HG02678 (cell line): Measurements from ENCODE around the gene PRKCSH.
"Not testable (repeated sequence)": the region's sequence is repeated elsewhere in the genome, so short reads cannot be mapped to it uniquely, and the experiment has no call there.

ENCODE experiments used
- ATAC-seq: cut with Tn5 transposase; IDR thresholded peaks from one replicate; pipeline ENCODE4 v1.9.1; 2021; ENCODE audit warnings: mild to moderate bottlenecking, moderate library complexity; ENCODE audit not compliant: unreplicated experiment

PRKCSH gene

GRCh38 chr19:11435057-11435832, at the start of gene PRKCSH, which contains the start of gene ODAD3:
TSS of gene PRKCSH (plus strand) at chr19:11435635. CDS start at chr19:11436118, 483 bp downstream.
TSS of gene ODAD3 (minus strand) at chr19:11435121. CDS start at chr19:11435016, 105 bp downstream.
- peak; percentile 89 for ATAC-seq

- ATAC-seq, result no peak
Observed at GRCh38 chr19:11387162-11388034, 48.0 kb upstream of the PRKCSH start.

- ATAC-seq, result no peak
Observed at GRCh38 chr19:11390359-11390758, 45.1 kb upstream of the PRKCSH start.

- no peak for ATAC-seq
Observed at GRCh38 chr19:11390933-11391680, 44.3 kb upstream of the PRKCSH start.

- ATAC-seq, result no peak
Observed at GRCh38 chr19:11397089-11397610, 38.3 kb upstream of the PRKCSH start.

- ATAC-seq, result no peak
Observed at GRCh38 chr19:11399667-11400066, 35.8 kb upstream of the PRKCSH start.

- no peak for ATAC-seq
Observed at GRCh38 chr19:11400798-11401197, 34.6 kb upstream of the PRKCSH start.

GRCh38 chr19:11401808-11402543, 33.5 kb upstream of the PRKCSH start:
- ATAC-seq, result no peak

- no peak for ATAC-seq
Observed at GRCh38 chr19:11404588-11405222, 30.7 kb upstream of the PRKCSH start.

- ATAC-seq, result no peak
Observed at GRCh38 chr19:11405846-11406643, 29.4 kb upstream of the PRKCSH start.

GRCh38 chr19:11406703-11407236, 28.7 kb upstream of the PRKCSH start:
- not testable (repeated sequence) for ATAC-seq

GRCh38 chr19:11408591-11408990, 26.8 kb upstream of the PRKCSH start:
- no peak for ATAC-seq

GRCh38 chr19:11410682-11411081, 24.8 kb upstream of the PRKCSH start:
- no peak for ATAC-seq

GRCh38 chr19:11414544-11414943, 20.9 kb upstream of the PRKCSH start:
- ATAC-seq, result no peak

- ATAC-seq, result no peak
Observed at GRCh38 chr19:11416346-11417052, 18.9 kb upstream of the PRKCSH start.

- no peak for ATAC-seq
Observed at GRCh38 chr19:11418094-11418548, 17.3 kb upstream of the PRKCSH start.

GRCh38 chr19:11418549-11419506, 16.6 kb upstream of the PRKCSH start, which contains the start of gene RGL3:
TSS of gene RGL3 (minus strand) at chr19:11419314. CDS start at chr19:11419278, 36 bp downstream.
- ATAC-seq, result no peak
